Astrocyte of the spinal cord (primary cell): ENCODE data around the gene NPIPA8.
"Not testable (repeated sequence)": the region's sequence is repeated elsewhere in the genome, so short reads cannot be mapped to it uniquely, and the experiment has no call there.

Source experiments
- DNase-seq: peaks from one replicate; pipeline ENCODE4 v3.0.0; 2011; ENCODE audit warnings: low read depth, low spot score
- H3K4me3 ChIP-seq: 2 replicates; pipeline ENCODE4 v1.5.1; 2011; ENCODE audit warnings: low read depth, mild to moderate bottlenecking, low read length, moderate library complexity
- in situ Hi-C: cut with HindIII; loops from 2 replicates; pipeline ENCODE4 v1.10.0; 2017; ENCODE audit warnings: low sequenced_read_pairs

Gene NPIPA8

GRCh38 chr16:18294371-18294770, 42.2 kb downstream of the NPIPA8 start:
- H3K4me3 ChIP-seq, in situ Hi-C loops, DNase-seq: not testable (repeated sequence)

- H3K4me3 ChIP-seq, in situ Hi-C loops, DNase-seq: not testable (repeated sequence)
Observed at GRCh38 chr16:18293337-18293956, 43.1 kb downstream of the NPIPA8 start.

- DNase-seq, in situ Hi-C loops, H3K4me3 ChIP-seq: not testable (repeated sequence)
Observed at GRCh38 chr16:18290959-18291358, 45.6 kb downstream of the NPIPA8 start.

GRCh38 chr16:18286342-18286741, 50.2 kb downstream of the NPIPA8 start:
- in situ Hi-C loops, H3K4me3 ChIP-seq, DNase-seq: not testable (repeated sequence)

- in situ Hi-C loops, DNase-seq, H3K4me3 ChIP-seq: not testable (repeated sequence)
Observed at GRCh38 chr16:18280319-18280718, 56.2 kb downstream of the NPIPA8 start.

GRCh38 chr16:18276756-18277155, 59.8 kb downstream of the NPIPA8 start:
- H3K4me3 ChIP-seq, DNase-seq, in situ Hi-C loops: not testable (repeated sequence)

- H3K4me3 ChIP-seq, in situ Hi-C loops, DNase-seq: not testable (repeated sequence)
Observed at GRCh38 chr16:18270171-18270570, 66.4 kb downstream of the NPIPA8 start.
